Measurements from ENCODE around the gene XPR1.

Gene XPR1

GRCh38 chr1:180675586-180675985 lies 43.8 kb downstream of the XPR1 start:
- TF ChIP-seq EP300 (IDR thresholded peaks at IDR 0.05; ENCODE audit: borderline replicate concordance) (no peak), TEAD4 (IDR thresholded peaks at IDR 0.05) (no peak), TAF1 (IDR thresholded peaks at IDR 0.05; ENCODE audit: low read depth) (no peak), ZBTB7A (IDR thresholded peaks at IDR 0.05; ENCODE audit: low read depth) (no peak), CREB1 (IDR thresholded peaks at IDR 0.05; ENCODE audit: low read depth) (no peak), CEBPB (IDR thresholded peaks at IDR 0.05) (no peak), USF1 (IDR thresholded peaks at IDR 0.05) (no peak), REST (IDR thresholded peaks at IDR 0.05; ENCODE audit: low read depth) (no peak), RAD21 (IDR thresholded peaks at IDR 0.05; ENCODE audit: low read depth) (no peak), NFIC (IDR thresholded peaks at IDR 0.05) (no peak), EGR1 (IDR thresholded peaks at IDR 0.05) (no peak)

- no peak for TF ChIP-seq FOXM1 (IDR thresholded peaks at IDR 0.05; ENCODE audit: borderline replicate concordance, low read depth)
- no peak for TF ChIP-seq USF1 (IDR thresholded peaks at IDR 0.05)
- TF ChIP-seq TEAD4 (IDR thresholded peaks at IDR 0.05): no peak
- TF ChIP-seq REST (IDR thresholded peaks at IDR 0.05; ENCODE audit: low read depth): no peak
- TF ChIP-seq YY1 (IDR thresholded peaks at IDR 0.05; ENCODE audit: low read depth): no peak
- no peak for TF ChIP-seq TAF1 (IDR thresholded peaks at IDR 0.05; ENCODE audit: low read depth)
- TF ChIP-seq EP300 (IDR thresholded peaks at IDR 0.05; ENCODE audit: borderline replicate concordance): no peak
- no peak for TF ChIP-seq TCF12 (IDR thresholded peaks at IDR 0.05; ENCODE audit: low read depth)
- no peak for TF ChIP-seq CREB1 (IDR thresholded peaks at IDR 0.05; ENCODE audit: low read depth)
- no peak for TF ChIP-seq RAD21 (IDR thresholded peaks at IDR 0.05; ENCODE audit: low read depth)
- no peak for TF ChIP-seq EGR1 (IDR thresholded peaks at IDR 0.05)
- TF ChIP-seq NFIC (IDR thresholded peaks at IDR 0.05): no peak
- no peak for TF ChIP-seq ZBTB7A (IDR thresholded peaks at IDR 0.05; ENCODE audit: low read depth)
- no peak for TF ChIP-seq MAX (IDR thresholded peaks at IDR 0.05)
- no peak for TF ChIP-seq CEBPB (IDR thresholded peaks at IDR 0.05)
Observed at GRCh38 chr1:180680558-180681144, 48.8 kb downstream of the XPR1 start.

- TF ChIP-seq NFIC (IDR thresholded peaks at IDR 0.05) (no peak), TEAD4 (IDR thresholded peaks at IDR 0.05) (no peak), TAF1 (IDR thresholded peaks at IDR 0.05; ENCODE audit: low read depth) (no peak), YY1 (IDR thresholded peaks at IDR 0.05; ENCODE audit: low read depth) (no peak), ZBTB7A (IDR thresholded peaks at IDR 0.05; ENCODE audit: low read depth) (no peak), FOXM1 (IDR thresholded peaks at IDR 0.05; ENCODE audit: borderline replicate concordance, low read depth) (no peak), REST (IDR thresholded peaks at IDR 0.05; ENCODE audit: low read depth) (no peak)
Observed at GRCh38 chr1:180691322-180691913, 59.6 kb downstream of the XPR1 start.

- no peak for TF ChIP-seq CREB1 (IDR thresholded peaks at IDR 0.05; ENCODE audit: low read depth)
- TF ChIP-seq NFIC (IDR thresholded peaks at IDR 0.05): no peak
- TF ChIP-seq FOXM1 (IDR thresholded peaks at IDR 0.05; ENCODE audit: borderline replicate concordance, low read depth): no peak
- TF ChIP-seq RAD21 (IDR thresholded peaks at IDR 0.05; ENCODE audit: low read depth): no peak
- no peak for TF ChIP-seq TCF12 (IDR thresholded peaks at IDR 0.05; ENCODE audit: low read depth)
- no peak for TF ChIP-seq TAF1 (IDR thresholded peaks at IDR 0.05; ENCODE audit: low read depth)
- no peak for TF ChIP-seq EGR1 (IDR thresholded peaks at IDR 0.05)
- TF ChIP-seq YY1 (IDR thresholded peaks at IDR 0.05; ENCODE audit: low read depth): no peak
- TF ChIP-seq USF1 (IDR thresholded peaks at IDR 0.05): no peak
- TF ChIP-seq EP300 (IDR thresholded peaks at IDR 0.05; ENCODE audit: borderline replicate concordance): no peak
- TF ChIP-seq TEAD4 (IDR thresholded peaks at IDR 0.05): no peak
- no peak for TF ChIP-seq ZBTB7A (IDR thresholded peaks at IDR 0.05; ENCODE audit: low read depth)
- no peak for TF ChIP-seq MAX (IDR thresholded peaks at IDR 0.05)
- no peak for TF ChIP-seq CEBPB (IDR thresholded peaks at IDR 0.05)
- TF ChIP-seq REST (IDR thresholded peaks at IDR 0.05; ENCODE audit: low read depth): no peak
Observed at GRCh38 chr1:180693564-180694244, 61.9 kb downstream of the XPR1 start.

All from Ishikawa (cell line).